ENCODE results near the gene SLC6A1. TPM values are rescaled to one million over a fixed set of nuclear protein-coding genes. Genes with fewer than 3 reads are reported as not detected.

Gene SLC6A1
- total RNA-seq, 1 donor from 2014 or later = not detected

DNA sequence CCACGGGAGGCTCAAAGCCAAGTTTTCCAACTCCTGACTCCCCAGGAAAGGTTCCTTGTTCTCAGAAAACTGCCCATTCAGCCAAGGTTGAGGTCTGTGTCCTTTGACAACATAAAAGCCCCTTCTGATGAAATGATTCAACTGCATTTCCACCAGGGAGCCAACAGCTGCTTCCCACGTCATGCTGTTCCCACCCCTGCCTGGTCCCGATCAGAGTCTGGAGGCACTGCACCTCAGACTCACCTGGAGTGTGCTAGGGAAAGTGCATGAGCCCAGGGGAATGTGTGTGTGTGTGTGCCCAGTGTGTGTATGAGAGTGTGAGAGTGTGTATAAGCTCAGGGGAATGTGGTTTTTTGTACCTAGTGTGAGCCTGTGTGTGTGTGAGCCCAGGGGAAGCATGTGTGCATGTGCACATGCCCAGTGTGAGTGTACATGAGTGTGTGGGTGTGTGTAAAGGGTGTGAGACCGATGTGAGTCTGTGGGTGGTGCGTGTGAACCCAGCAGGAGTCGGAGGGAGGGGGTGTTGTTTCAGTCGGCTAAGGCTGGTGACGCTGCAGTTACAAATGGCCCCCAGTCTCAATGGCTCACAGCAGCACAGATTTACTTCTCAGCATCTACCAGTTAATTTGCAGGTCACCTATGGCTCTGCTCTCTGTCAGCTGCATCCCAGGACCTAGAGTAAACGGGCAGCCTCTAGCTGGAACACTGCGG lies 20.3 kb upstream of the SLC6A1 start:
- H3K4me3 ChIP-seq (ENCODE audit: low read depth, low read length) = no peak overlapping the region
- H3K36me3 ChIP-seq (ENCODE audit: control insufficient read depth, insufficient read depth, low read length) = no peaks in the 10 kb centered on the region
- peaks cover 13% of the 10 kb centered on the region for H3K27me3 ChIP-seq (ENCODE audit: control insufficient read depth, insufficient read depth, low read length)
- TF ChIP-seq, protein P1, sequence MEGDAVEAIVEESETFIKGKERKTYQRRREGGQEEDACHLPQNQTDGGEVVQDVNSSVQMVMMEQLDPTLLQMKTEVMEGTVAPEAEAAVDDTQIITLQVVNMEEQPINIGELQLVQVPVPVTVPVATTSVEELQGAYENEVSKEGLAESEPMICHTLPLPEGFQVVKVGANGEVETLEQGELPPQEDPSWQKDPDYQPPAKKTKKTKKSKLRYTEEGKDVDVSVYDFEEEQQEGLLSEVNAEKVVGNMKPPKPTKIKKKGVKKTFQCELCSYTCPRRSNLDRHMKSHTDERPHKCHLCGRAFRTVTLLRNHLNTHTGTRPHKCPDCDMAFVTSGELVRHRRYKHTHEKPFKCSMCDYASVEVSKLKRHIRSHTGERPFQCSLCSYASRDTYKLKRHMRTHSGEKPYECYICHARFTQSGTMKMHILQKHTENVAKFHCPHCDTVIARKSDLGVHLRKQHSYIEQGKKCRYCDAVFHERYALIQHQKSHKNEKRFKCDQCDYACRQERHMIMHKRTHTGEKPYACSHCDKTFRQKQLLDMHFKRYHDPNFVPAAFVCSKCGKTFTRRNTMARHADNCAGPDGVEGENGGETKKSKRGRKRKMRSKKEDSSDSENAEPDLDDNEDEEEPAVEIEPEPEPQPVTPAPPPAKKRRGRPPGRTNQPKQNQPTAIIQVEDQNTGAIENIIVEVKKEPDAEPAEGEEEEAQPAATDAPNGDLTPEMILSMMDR (IDR thresholded peaks at IDR 0.05; ENCODE audit: insufficient read depth, low read length, poor library complexity, severe bottlenecking) = no peak
- no peak for DNase-seq (ENCODE audit: low read depth)

DNA sequence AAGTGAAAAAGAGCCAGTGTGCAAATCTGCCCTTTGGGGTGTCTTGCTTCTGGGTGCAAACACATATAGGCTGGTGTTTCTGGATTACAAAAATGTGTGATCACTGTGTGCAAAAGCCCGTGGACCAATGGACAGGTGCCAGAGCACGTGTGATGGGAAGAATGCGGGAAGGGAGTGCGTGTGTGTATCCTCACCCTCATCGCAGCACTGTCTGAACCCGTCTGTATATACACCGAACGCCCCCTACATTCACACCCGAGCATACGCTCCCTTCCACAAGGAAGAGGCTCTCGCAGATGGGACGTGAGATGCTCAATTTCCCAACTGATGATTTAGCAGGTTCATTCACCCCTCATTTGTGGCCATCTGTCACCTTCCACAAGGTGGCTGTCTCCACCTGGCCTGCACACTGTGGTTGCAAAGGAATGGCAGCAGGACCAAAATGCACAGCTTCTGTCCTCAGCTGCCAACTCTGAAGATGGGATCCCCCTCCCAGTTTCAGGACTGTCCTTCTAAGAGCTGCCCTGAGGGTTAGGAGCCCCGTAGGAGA lies 19.4 kb upstream of the SLC6A1 start:
- DNase-seq (ENCODE audit: low read depth) = no peak
- Histone ChIP-seq H3K36me3 (ENCODE audit: control insufficient read depth, insufficient read depth, low read length) (no peaks in the 10 kb centered on the region), H3K27me3 (ENCODE audit: control insufficient read depth, insufficient read depth, low read length) (peaks cover 13% of the 10 kb centered on the region), H3K4me3 (ENCODE audit: low read depth, low read length) (no peak overlapping the region)
- TF ChIP-seq, protein P1 (IDR thresholded peaks at IDR 0.05; ENCODE audit: insufficient read depth, low read length, poor library complexity, severe bottlenecking) = no peak

DNA sequence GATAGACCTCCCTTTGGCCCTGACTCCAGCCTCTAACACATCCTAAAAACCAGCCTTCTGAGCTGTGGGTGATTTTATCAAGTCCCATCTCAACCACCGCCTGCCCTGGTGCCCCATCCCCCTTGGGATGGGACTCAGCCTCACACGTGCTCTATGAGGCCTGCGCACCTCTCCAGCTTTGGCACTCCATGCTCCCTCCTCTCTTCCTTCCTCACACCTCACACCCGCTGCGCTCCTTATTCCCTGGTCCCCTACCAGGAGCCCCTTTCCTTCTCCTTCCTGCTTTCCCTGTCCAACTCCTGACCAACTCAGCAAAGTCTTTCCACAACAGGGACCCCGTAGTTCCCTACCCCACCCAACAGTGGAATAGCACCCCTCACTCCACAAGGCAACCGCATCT lies 18.4 kb upstream of the SLC6A1 start:
- Histone ChIP-seq H3K4me3 (ENCODE audit: low read depth, low read length) (no peak overlapping the region), H3K36me3 (ENCODE audit: control insufficient read depth, insufficient read depth, low read length) (no peaks in the 10 kb centered on the region), H3K27me3 (ENCODE audit: control insufficient read depth, insufficient read depth, low read length) (peaks cover 11% of the 10 kb centered on the region)
- DNase-seq (ENCODE audit: low read depth) = no peak
- TF ChIP-seq, protein P1 (IDR thresholded peaks at IDR 0.05; ENCODE audit: insufficient read depth, low read length, poor library complexity, severe bottlenecking) = no peak

DNA sequence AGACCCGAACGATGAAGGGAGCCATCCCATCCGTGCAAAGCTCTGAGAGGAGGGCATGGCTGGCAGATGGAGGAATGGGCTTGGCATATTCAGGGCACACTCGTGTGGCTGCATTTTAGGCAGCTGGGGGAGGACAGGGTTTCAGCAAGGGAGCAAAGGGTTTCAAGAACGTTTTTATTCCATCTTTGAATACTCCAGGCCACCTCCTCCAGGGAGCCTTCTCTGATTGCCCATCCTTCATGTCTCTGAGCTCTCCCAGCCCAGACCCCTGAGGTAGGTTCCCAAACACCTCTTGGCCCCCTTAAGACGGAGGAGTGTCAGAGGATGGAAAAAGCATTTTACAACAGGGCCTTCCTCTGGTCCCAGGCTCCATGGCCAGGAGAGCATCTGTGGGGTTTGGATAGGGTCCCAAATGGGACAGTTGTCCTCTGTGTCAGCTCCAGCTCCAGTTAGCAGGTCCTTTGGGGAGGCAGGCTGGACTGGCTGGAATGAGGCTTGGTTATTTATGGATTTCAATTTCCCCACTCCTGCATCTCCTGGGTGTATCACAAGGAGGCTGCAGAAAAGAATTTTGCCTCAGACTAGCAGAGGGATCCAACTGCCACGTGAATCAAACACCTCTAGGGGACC lies 17.7 kb upstream of the SLC6A1 start:
- peaks cover 11% of the 10 kb centered on the region for H3K27me3 ChIP-seq (ENCODE audit: control insufficient read depth, insufficient read depth, low read length)
- TF ChIP-seq, protein P1 (IDR thresholded peaks at IDR 0.05; ENCODE audit: insufficient read depth, low read length, poor library complexity, severe bottlenecking) = no peak
- no peak for DNase-seq (ENCODE audit: low read depth)
- no peaks in the 10 kb centered on the region for H3K36me3 ChIP-seq (ENCODE audit: control insufficient read depth, insufficient read depth, low read length)
- H3K4me3 ChIP-seq (ENCODE audit: low read depth, low read length) = no peak overlapping the region

DNA sequence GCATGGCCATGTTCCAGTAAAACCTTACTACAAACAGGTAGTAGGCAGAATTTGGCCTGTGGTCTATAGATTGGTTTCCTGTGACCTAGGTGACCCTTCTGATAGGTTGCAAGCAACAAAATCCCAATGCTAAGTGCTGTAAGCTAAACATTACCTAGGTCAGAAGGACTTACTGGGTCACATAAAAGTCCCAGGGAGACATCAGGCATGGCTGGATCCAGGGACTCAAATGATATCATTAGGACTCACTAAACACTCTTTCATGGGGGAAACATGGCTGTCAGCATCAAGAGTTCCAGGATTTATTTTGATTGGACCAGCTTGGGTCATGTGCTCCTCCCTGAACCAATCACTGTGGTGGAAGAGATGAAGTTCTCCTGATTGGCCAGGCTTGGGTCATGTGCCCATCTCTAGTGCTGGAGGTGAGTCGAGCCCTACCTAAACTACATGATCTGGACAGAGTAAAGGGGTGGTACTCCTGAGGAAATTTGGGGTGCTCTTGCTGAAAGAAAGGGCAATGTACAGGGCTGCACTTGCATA lies 16.8 kb upstream of the SLC6A1 start:
- TF ChIP-seq, protein P1 (IDR thresholded peaks at IDR 0.05; ENCODE audit: insufficient read depth, low read length, poor library complexity, severe bottlenecking) = no peak
- peaks cover 9% of the 10 kb centered on the region for H3K27me3 ChIP-seq (ENCODE audit: control insufficient read depth, insufficient read depth, low read length)
- no peak overlapping the region for H3K4me3 ChIP-seq (ENCODE audit: low read depth, low read length)
- no peak for DNase-seq (ENCODE audit: low read depth)
- no peaks in the 10 kb centered on the region for H3K36me3 ChIP-seq (ENCODE audit: control insufficient read depth, insufficient read depth, low read length)
